Upper lobe of left lung (tissue), 4 donors: ENCODE measurements around the gene PRRX1.

ENCODE experiments used
- CTCF ChIP-seq, 6 experiments: fragments of 450-650 bp in 4 of 6; fragments of 200-600 bp in 2 of 6; sonication (generic) in 2 of 6; IDR thresholded peaks; one replicate each; pipeline ENCODE4 v1.5.1; 2016 to 2019; ENCODE audit warnings: antibody characterized with exemption in 6 of 6
- POLR2A ChIP-seq, 4 donors: fragments of 450-650 bp; IDR thresholded peaks; one replicate each; pipeline ENCODE4 v1.5.1; 2016 to 2017; ENCODE audit warnings: antibody characterized with exemption in 4 of 4, mild to moderate bottlenecking in 2 of 4
- POLR2AphosphoS5 ChIP-seq, 2 donors: sonication (generic); formaldehyde crosslinking; IDR thresholded peaks; one replicate each; pipeline ENCODE4 v1.5.1; 2017; ENCODE audit warnings: antibody characterized with exemption in 2 of 2

- no peak for TF ChIP-seq POLR2AphosphoS5 (IDR thresholded peaks at IDR 0.05)
- TF ChIP-seq CTCF (IDR thresholded peaks at IDR 0.05): no peak
- TF ChIP-seq POLR2A (IDR thresholded peaks at IDR 0.05): no peak
Measured at GRCh38 chr1:170730014-170730413, 66.1 kb downstream of the PRRX1 start.
